Common myeloid progenitor, CD34-positive (primary cell): ENCODE data around the gene PGPEP1.

Experiments used
- CTCF ChIA-PET: fragments of 350-600 bp; sonication (Branson Sonifier 250); formaldehyde crosslinking; loops from one replicate; lab custom pipeline; 2021; ENCODE audit warnings: antibody characterized with exemption; lab: Charles Lee
- POLR2A ChIA-PET: fragments of 350-600 bp; sonication (Branson Sonifier 250); formaldehyde crosslinking; loops from one replicate; lab custom pipeline; 2021; ENCODE audit warnings: antibody characterized with exemption; lab: Charles Lee
- DNase-seq, 3 donors: peaks; one replicate each; pipeline versions ENCODE4 v3.0.0 to v3.0.0-alpha.2; 2013
- H3K27ac ChIP-seq, 2 experiments: 1 replicate in 1 of 2; 2 replicates in 1 of 2; pipeline ENCODE4 v1.7.0; 2013; ENCODE audit warnings: inconsistent platforms in 2 of 2, low read length in 2 of 2, mild to moderate bottlenecking in 2 of 2, low read depth in 1 of 2, moderate library complexity in 1 of 2; ENCODE audit not compliant: severe bottlenecking in 2 of 2, insufficient read depth in 1 of 2, poor library complexity in 1 of 2
- H3K27me3 ChIP-seq, 5 experiments: replicated peaks in 2 of 5; 1 replicate in 3 of 5; 2 replicates in 2 of 5; pipeline versions ENCODE4 v1.6.1 to v1.7.0; 2013; ENCODE audit warnings: low read length in 4 of 5, mild to moderate bottlenecking in 2 of 5, moderate library complexity in 2 of 5, inconsistent platforms in 1 of 5; ENCODE audit not compliant: insufficient read depth in 5 of 5, control insufficient read depth in 4 of 5
- H3K36me3 ChIP-seq, 4 experiments: 1 replicate in 2 of 4; 2 replicates in 2 of 4; pipeline versions ENCODE4 v1.6.1 to v1.7.0; 2013; ENCODE audit warnings: low read length in 3 of 4, control low read depth in 1 of 4, mild to moderate bottlenecking in 1 of 4; ENCODE audit not compliant: control insufficient read depth in 4 of 4, insufficient read depth in 4 of 4
- H3K4me1 ChIP-seq, 4 experiments: 1 replicate in 3 of 4; 2 replicates in 1 of 4; pipeline versions ENCODE4 v1.6.1 to v1.7.1; 2013; ENCODE audit warnings: low read length in 3 of 4, mild to moderate bottlenecking in 3 of 4, control low read depth in 1 of 4, inconsistent platforms in 1 of 4, moderate library complexity in 1 of 4; ENCODE audit not compliant: control insufficient read depth in 4 of 4, insufficient read depth in 4 of 4; ENCODE audit errors: control extremely low read depth in 1 of 4
- H3K4me3 ChIP-seq, 7 experiments: 1 replicate in 4 of 7; 2 replicates in 3 of 7; pipeline versions ENCODE4 v1.5.1 to v1.7.0; 2013; ENCODE audit warnings: mild to moderate bottlenecking in 7 of 7, low read length in 6 of 7, moderate library complexity in 6 of 7, inconsistent platforms in 2 of 7, low read depth in 2 of 7, control low read depth in 1 of 7; ENCODE audit not compliant: insufficient read depth in 4 of 7, control insufficient read depth in 1 of 7; ENCODE audit errors: extremely low read depth in 1 of 7
- H3K9me3 ChIP-seq, 5 experiments: 1 replicate in 4 of 5; 2 replicates in 1 of 5; pipeline versions ENCODE4 v1.6.1 to v1.7.1; 2013; ENCODE audit warnings: low read length in 4 of 5, mild to moderate bottlenecking in 2 of 5, inconsistent platforms in 1 of 5, low read depth in 1 of 5, moderate library complexity in 1 of 5; ENCODE audit not compliant: control insufficient read depth in 4 of 5, insufficient read depth in 2 of 5; ENCODE audit errors: control extremely low read depth in 1 of 5
- WGBS: methylation state at CpG from one replicate; pipeline ENCODE4 v1.1.5; 2013; ENCODE audit not compliant: insufficient coverage; 5-methylcytosine and 5-hydroxymethylcytosine counted together

Gene PGPEP1

DNA sequence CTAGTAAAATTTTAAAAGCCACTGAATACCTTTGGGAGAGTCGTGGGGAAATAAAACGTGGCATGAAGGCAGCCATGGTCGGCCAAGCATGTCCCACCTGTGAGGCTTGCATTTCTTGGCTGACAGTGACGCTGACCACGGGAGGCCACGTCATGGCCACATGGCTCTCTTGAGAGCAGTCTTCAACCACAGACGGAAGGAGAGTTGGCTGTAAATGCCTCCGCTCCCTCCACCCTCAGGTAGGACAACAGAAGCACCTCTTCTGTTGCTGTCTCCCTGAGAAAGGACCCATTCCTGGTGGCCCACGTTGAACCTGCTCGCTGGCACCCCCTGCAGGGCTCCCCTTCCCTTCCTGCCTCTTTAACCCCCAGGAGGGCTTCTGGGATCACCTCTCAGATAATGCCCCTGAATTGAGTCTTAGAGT lies 67.7 kb downstream of the PGPEP1 start:
- no peaks in the 10 kb centered on the region for H3K27me3 ChIP-seq
- H3K36me3 ChIP-seq: no peaks in the 10 kb centered on the region
- CTCF ChIA-PET: interaction anchor here (1.1 to 8.9 kb wide), 2 partner anchors 18 to 40 kb away, joined by 4 to 101 read pairs; no protein-coding TSS in a partner anchor
- H3K4me3 ChIP-seq: no peak overlapping the region
- WGBS: 50% methylated on average over 10 of the region's 10 CpGs
- POLR2A ChIA-PET: no interaction called here
- no peak overlapping the region for H3K27ac ChIP-seq
- H3K9me3 ChIP-seq: no peaks in the 10 kb centered on the region
- DNase-seq: peak in 2 of 3 donors; percentile 45 to 54
- H3K4me1 ChIP-seq: peaks cover 0 to 19% (median 5%) of the 10 kb centered on the region in 4 experiments

DNA sequence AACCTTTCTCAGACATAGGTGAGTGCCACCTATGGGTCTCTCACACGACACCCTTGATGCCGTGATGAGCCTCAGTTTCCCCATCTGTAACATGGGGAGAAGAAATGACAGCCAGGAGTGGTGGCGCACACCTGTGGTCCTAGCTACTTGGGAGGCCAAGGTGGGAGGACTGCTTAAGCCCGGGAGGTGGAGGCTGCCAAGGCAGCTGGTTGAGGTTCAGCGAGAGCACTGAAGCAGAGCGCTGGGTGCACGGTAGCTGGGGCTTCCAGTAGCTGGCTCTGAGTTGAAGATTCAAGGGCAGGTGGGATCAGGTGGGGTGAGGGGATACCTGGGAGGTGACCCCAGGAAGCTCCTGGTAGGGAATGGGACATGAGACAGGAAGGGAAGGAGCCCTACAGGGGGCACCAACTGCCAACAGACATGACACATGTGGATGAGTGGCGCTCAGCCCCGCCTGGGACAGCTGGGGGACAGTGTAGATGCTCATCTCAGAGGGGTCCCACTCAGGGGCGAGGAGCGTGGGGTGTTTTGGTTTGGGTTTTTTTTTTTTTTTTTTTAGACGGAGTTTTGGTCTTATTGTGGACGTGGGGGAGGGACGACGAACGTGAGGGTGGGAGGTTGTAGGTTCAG lies 72.3 kb downstream of the PGPEP1 start:
- no peaks in the 10 kb centered on the region for H3K9me3 ChIP-seq
- ChIA-PET CTCF (interaction anchor here (0.9 to 6.9 kb wide), 17 partner anchors 8 to 215 kb away, joined by 3 to 133 read pairs (median 5); partner anchors contain the start of genes GDF15 and PGPEP1), POLR2A (no interaction called here)
- H3K27ac ChIP-seq: no peak overlapping the region
- no peak overlapping the region for H3K4me3 ChIP-seq
- DNase-seq: no peak
- H3K27me3 ChIP-seq: no peaks in the 10 kb centered on the region
- WGBS: 96% methylated on average over 12 of the region's 16 CpGs
- no peaks in the 10 kb centered on the region for H3K36me3 ChIP-seq
- peaks cover 3 to 50% (median 40%) of the 10 kb centered on the region in 4 experiments for H3K4me1 ChIP-seq

DNA sequence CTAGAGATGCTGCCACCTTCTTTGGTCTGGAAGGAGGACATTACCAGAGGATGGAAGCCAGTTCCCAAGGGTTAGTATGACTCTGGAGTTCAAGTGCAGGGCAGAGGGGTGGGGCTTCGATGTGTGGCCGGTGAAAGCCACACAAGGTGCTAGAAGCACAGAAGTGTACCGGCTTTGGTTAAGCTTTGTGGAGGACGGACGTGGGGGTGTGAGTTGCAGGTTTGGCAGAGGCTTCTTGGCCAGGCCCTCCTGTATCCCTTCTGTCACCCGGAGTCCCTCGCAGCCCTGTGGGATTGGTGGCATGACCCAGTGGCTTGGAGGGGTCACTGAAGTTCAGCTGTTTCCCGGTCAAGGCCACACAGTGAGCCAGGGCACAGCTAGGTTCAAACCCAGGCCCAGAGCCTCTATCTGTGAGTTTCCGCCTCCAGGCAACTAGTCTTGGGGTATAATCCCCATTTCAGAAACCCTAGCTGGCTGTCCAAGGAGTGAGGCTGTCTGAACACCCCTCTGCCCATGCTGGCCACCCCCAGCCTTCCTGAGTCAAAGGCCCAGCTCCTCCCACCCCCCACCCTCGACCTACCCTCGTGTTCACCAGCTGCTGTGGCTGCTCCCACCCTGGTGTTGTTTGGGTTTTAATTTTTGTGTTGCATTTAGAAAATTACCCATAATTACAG lies 74.2 kb downstream of the PGPEP1 start:
- no peaks in the 10 kb centered on the region for H3K9me3 ChIP-seq
- CTCF ChIA-PET: interaction anchor here (0.6 to 6.9 kb wide), 14 partner anchors 9 to 1151 kb away, joined by 3 to 133 read pairs (median 4); partner anchors contain the start of genes GDF15 and LRRC25
- no peaks in the 10 kb centered on the region for H3K36me3 ChIP-seq
- H3K27me3 ChIP-seq: no peaks in the 10 kb centered on the region
- peaks cover 3 to 60% (median 54%) of the 10 kb centered on the region in 4 experiments for H3K4me1 ChIP-seq
- H3K27ac ChIP-seq: peak overlapping the region; percentile 46 to 94
- DNase-seq: peak in 2 of 3 donors; percentile 50 to 61
- 20% methylated on average over 6 of the region's 11 CpGs for WGBS
- POLR2A ChIA-PET: interaction anchor here (0.5 to 1.2 kb wide), 4 partner anchors 26 to 248 kb away, joined by 3 to 7 read pairs (median 4); no protein-coding TSS in a partner anchor
- peak overlapping the region in 3 of 7 experiments; percentile 54 to 60 (median 57) for H3K4me3 ChIP-seq

DNA sequence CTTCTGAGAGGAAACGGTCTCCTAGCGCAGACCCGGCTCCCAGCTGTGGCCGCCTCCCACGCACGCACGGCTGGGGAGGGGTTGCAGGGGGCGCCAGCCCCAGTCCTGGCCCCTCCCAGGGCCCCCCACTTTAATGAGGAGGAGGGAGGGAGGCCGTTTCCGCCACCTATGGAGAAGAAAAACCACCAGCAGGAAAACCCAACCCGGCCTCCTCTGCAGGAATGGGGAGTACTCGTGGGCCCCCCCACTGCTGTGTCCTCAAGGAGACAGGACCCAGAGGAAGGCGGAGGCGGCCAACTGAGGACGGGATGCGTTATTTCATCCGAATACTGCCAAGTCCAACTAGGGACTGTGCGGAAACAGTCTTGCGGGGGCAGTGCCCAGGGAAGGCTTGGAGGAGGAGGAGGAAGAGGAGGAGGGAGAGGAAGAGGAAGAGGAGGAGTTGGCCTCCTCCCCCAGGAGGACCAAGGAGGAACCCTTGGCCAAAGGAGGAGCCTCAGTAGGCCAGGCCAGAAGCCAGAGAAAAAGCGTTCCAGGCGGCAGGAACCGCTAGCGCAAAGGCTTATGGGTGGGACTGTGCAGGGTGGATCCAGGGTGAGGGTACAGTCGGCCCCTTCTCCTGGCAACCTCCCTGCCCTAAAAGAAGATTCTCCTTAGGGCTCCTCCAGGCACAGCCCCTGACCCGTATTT lies 74.9 kb downstream of the PGPEP1 start:
- DNase-seq: peak in 2 of 3 donors; percentile 28 to 33
- Histone ChIP-seq H3K36me3 (no peaks in the 10 kb centered on the region), H3K4me1 (peaks cover 3 to 64% (median 60%) of the 10 kb centered on the region in 4 experiments), H3K27ac (peak overlapping the region; percentile 46 to 94), H3K27me3 (no peaks in the 10 kb centered on the region), H3K4me3 (peak overlapping the region in 5 of 7 experiments; percentile 29 to 60 (median 54)), H3K9me3 (no peaks in the 10 kb centered on the region)
- CTCF ChIA-PET: interaction anchor here (0.6 to 6.9 kb wide), 15 partner anchors 9 to 535 kb away, joined by 3 to 133 read pairs (median 4); partner anchors contain the start of genes GDF15 and LRRC25
- POLR2A ChIA-PET: interaction anchor here (0.5 to 1.2 kb wide), 3 partner anchors 98 to 249 kb away, joined by 3 to 5 read pairs (median 3); no protein-coding TSS in a partner anchor
- WGBS: 3% methylated on average over 24 of the region's 25 CpGs

DNA sequence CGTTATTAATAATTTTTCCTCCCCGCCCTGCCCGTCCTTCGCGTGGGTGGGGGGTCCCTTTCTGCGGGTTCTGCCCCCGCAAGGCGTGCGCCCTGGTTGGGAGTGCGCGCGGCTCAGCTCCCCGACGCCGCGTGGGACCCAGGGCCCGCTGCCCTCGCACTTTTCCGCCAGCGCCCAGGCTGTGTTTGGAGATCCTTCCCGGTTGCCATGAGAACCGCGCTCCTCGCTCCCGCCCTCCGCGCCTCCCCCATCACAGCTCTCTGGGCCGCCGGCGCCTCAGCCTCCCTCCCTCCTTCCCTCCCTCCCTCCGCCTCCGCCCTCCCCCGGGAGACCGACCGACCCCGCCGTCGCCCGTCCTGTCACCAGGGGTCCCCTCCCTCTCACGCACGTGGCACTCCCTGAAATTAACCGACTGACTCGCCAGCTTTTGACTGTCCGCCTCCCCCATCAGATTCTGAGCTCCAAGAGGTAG lies 76.4 kb downstream of the PGPEP1 start:
- Histone ChIP-seq H3K27ac (peak overlapping the region; percentile 79 to 94), H3K4me1 (peaks cover 3 to 79% (median 71%) of the 10 kb centered on the region in 4 experiments)

DNA sequence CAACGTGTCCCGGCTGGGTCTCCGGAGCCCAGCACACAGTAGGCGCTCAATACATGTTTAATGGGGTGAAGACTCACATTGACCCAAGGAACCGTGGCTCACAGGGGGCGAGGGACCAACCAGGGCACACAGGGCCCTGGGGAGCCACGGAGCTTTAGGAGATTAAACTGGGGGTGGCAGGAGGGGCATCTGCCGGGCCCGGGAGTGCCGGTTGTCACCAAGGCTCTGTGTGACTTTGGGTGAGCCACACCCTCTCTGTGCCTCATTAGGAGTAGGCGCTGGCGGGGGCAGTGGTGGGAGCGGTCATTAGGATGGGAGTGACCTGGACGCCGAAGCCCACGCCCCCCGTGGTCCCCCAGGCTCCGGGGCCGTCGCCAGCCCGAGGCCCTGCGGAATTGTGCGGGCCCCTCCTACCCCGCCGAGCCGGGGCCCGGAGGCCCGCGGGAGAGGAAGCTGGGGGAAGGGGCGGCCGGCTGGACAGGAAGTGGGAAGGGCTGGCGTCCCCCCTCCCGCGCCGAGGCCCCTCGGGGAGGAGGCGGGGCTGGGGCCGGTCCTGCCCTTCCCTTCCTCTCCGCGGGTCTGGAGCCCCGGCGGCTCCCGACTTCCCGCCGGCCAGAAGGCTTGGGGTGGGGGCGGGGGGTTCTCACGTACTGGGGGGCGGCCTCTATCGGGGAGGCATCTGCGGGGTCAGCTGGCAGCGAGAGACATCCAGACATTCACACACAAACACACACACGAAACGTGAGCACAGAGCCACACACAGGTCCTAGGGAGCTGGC lies 77.0 kb downstream of the PGPEP1 start:
- H3K36me3 ChIP-seq: peaks cover 0 to 4% (median 0%) of the 10 kb centered on the region in 4 experiments
- H3K4me1 ChIP-seq: peaks cover 3 to 85% (median 74%) of the 10 kb centered on the region in 4 experiments
- no peaks in the 10 kb centered on the region for H3K9me3 ChIP-seq
- WGBS: 0% methylated on average over 25 of the region's 53 CpGs
- peak overlapping the region in 5 of 7 experiments; percentile 28 to 70 (median 52) for H3K4me3 ChIP-seq
- peak in 2 of 3 donors; percentile 51 to 76 for DNase-seq
- ChIA-PET POLR2A (interaction anchor here (0.8 to 2.9 kb wide), 9 partner anchors 11 to 136 kb away, joined by 3 to 16 read pairs (median 3); partner anchors contain the start of gene JUND), CTCF (interaction anchor here (0.8 to 3.4 kb wide), 6 partner anchors 16 to 76 kb away, joined by 3 to 11 read pairs (median 8); no protein-coding TSS in a partner anchor)
- H3K27me3 ChIP-seq: no peaks in the 10 kb centered on the region
- H3K27ac ChIP-seq: peak overlapping the region in 1 of 2 experiments; percentile 94

More for the DNA sequence above, 76.4 kb downstream of the PGPEP1 start:
- H3K27me3 ChIP-seq: no peaks in the 10 kb centered on the region
- peak; percentile 91 to 97 (median 95) for DNase-seq
- peak overlapping the region in 5 of 7 experiments; percentile 28 to 69 (median 52) for H3K4me3 ChIP-seq
- WGBS: under 1% methylated on average over 40 of the region's 44 CpGs
- CTCF ChIA-PET: interaction anchor here (0.8 to 3.4 kb wide), 7 partner anchors 12 to 75 kb away, joined by 3 to 11 read pairs (median 7); no protein-coding TSS in a partner anchor
- no peaks in the 10 kb centered on the region for H3K9me3 ChIP-seq
- no peaks in the 10 kb centered on the region for H3K36me3 ChIP-seq
- POLR2A ChIA-PET: interaction anchor here (0.8 to 2.9 kb wide), 8 partner anchors 11 to 136 kb away, joined by 3 to 16 read pairs (median 3); partner anchors contain the start of gene JUND
